NAMALWA (cell line): ENCODE results near the gene PHF10.
A peak's percentile ranks its signal among the peaks of the same experiment; 100 is the strongest.

ENCODE experiments used
- DNase-seq: peaks from one replicate; pipeline ENCODE4 v3.0.0-alpha.2; 2015; ENCODE audit warnings: low spot score

The PHF10 gene

GRCh38 chr6:169723200-169723909 lies 945 bp downstream of the PHF10 start:
- DNase-seq: peak; percentile 82

- peak; percentile 52 for DNase-seq
Observed at GRCh38 chr6:169722362-169723199, 1.7 kb downstream of the PHF10 start.

GRCh38 chr6:169720207-169720855 lies 4.0 kb downstream of the PHF10 start:
- peak; percentile 30 for DNase-seq

- DNase-seq: no peak
Observed at GRCh38 chr6:169719117-169719516, 5.2 kb downstream of the PHF10 start.

DNA sequence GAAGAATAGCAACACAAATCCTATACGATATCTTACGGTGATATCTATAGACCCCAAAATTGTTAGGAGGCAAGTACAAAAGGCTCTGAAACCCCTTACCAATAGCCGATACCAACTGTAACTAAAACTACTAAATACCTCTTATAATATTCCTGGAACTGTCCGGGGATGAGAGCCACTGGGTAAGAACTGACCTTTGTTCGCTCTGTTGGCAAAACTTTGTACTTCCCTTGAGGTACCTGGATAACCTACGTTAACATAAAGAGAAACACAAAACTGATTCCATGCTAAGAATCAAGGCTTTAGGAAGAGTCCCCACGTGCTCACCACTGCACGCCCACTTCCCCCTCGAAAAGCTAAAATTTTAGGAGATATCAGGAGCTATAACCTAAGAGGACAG lies 9.7 kb downstream of the PHF10 start:
- no peak for DNase-seq

DNA sequence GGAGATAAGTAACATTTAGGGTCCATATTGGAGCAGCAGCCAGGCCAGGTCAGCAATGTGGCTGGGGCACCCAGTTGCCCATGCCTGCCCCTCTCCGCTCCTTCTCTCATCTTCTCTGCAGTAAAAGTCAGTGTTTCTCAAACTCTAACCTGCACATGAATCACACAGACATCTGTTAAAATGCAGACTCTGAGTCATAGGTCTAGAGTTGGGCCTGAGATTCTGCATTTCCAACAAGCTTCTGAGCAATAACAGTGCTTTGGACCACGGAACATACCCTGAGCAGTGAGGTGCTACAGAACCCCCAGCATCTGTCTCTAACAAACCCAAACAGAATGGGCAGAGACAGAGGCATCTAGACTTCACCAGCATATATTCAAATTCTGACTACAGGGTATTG lies 10.1 kb downstream of the PHF10 start:
- no peak for DNase-seq

- no peak for DNase-seq
Observed at GRCh38 chr6:169710009-169710408, 14.3 kb downstream of the PHF10 start.

GRCh38 chr6:169709293-169709692 lies 15.0 kb downstream of the PHF10 start:
- DNase-seq: no peak

- no peak for DNase-seq
Observed at GRCh38 chr6:169707772-169708171, 16.5 kb downstream of the PHF10 start.

- DNase-seq: no peak
Observed at GRCh38 chr6:169702840-169703246, 21.5 kb downstream of the PHF10 start.

DNA sequence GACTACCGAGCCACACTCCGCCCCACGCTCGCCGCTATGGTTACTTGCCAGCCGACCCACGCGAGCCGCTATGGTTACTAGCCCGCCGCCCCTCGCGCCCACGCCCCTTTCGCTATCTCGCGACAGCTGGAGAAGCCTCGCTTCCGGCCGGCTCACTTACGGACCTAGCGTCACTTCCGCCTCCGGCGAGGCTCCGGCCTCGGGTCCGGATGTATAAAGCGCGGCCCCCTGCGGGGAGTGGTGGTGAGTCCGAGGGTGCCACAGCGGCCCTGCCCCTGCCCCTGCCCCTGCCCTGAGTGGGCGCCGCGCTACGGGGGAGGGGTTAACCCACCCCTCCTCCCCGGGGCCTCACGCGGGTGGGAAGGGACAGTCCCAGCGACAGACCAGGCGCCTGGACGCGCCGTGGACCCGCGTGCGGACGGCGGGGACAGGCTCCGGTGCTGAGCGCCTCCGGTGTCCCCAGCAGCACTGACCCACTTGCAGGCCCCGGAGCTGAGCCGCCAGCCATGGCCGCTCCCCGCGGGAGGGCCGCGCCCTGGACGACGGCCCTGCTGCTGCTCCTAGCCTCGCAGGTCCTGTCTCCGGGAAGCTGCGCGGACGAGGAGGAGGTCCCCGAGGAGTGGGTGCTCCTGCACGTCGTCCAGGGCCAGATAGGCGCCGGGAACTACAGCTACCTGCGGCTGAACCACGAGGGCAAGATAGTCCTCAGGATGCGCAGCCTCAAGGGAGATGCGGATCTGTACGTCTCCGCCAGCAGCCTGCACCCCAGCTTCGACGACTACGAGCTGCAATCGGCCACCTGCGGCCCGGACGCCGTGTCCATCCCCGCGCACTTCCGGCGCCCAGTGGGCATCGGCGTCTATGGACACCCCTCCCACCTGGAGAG lies 22.1 kb downstream of the PHF10 start, which contains the start of the genes C6orf120 and WDR27:
C6orf120 (plus strand) TSS at position 173 of the 886 bp plus-strand sequence; CDS start at position 507, 334 bp downstream.
WDR27 (minus strand) TSS at position 76 of the 886 bp plus-strand sequence. CDS start 13,024 bp downstream, outside the sequence.
- peak; percentile 97 for DNase-seq

- DNase-seq: no peak
Observed at GRCh38 chr6:169701311-169701953, 22.9 kb downstream of the PHF10 start.

- DNase-seq: no peak
Observed at GRCh38 chr6:169700296-169700695, 24.0 kb downstream of the PHF10 start.

GRCh38 chr6:169697115-169697514 lies 27.2 kb downstream of the PHF10 start:
- peak; percentile 24 for DNase-seq

DNA sequence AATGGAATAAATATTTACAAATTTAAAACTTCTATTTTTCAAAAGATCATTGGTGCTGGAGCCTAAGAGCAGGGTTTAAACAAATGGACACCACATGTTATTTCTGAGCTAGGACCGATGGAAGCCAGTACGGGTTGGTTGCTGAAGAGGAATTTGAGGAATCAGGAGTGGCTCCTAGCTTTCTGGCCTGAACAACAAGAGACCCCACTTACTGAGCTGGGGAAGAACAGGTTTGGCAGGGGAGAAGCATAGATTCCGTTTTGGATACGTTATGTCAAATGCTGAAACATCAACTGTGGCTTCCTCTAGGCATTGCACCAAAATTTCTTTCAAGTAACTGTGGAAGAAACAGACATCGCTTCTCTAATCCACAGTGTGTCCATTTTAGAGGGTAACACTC lies 29.2 kb downstream of the PHF10 start:
- no peak for DNase-seq

DNA sequence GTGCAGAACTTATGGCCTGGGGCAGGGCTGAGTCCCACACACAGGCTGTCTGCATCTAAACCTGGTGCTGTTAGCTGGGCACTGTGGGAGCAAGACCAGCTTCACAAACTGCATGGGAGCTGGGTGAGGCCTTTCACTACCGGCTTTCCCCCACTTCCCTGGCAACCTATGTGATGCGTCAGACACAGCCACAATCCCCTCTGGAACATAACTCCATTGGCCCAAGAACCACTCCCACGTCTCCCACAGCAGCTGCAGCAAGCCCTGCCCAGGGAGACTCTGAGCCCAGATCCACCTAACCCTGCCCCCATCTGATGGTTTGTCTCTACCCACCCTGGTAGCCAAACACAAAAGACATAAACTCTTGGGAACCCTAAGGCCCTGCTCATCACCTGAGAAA lies 31.8 kb downstream of the PHF10 start:
- no peak for DNase-seq

GRCh38 chr6:169691260-169691659 lies 33.0 kb downstream of the PHF10 start:
- no peak for DNase-seq

GRCh38 chr6:169689287-169689686 lies 35.0 kb downstream of the PHF10 start:
- DNase-seq: no peak

DNA sequence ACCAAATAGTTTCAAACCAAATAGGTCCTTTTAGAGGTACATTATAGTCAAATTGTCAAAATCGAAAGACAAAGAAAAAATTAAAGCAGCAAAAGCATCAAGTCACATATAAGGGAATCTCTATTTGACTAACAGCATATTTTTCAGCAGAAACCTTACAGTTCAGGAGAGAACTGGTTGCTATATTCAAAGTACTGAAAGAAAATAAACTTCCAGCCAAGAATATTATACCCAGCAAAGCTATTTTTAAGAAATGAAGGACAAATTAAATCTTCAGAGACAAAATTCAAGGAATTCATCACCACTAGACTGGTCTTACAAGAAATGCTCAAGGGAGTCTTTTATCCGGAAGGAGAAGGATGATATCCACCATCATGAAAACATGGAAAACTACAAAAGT lies 38.4 kb downstream of the PHF10 start:
- DNase-seq: no peak

GRCh38 chr6:169684056-169684455 lies 40.2 kb downstream of the PHF10 start:
- no peak for DNase-seq

DNA sequence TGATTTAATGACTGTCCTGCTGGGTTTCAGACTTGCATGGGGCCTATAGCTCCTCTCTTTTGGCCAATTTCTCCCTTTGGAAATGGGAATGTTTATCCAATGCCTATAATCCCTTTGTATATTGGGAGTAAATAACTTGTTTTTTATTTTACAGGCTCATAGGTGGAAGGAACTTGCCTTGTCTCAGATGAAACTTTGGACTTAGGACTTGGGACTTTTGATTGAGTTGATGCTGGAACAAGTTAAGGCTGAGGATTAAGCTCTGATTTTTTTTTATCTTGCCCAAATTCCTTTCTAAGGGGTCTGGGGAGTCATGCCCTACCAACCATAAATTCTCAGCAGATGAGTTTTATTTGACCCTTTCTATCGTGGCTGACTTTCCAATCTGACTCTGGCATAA lies 46.0 kb downstream of the PHF10 start:
- no peak for DNase-seq
